Cortex of kidney (tissue), 1 donor: ENCODE data around the gene PSMC3.

Source experiments
- DNase-seq: peaks from one replicate; lab custom pipeline; 2025; lab: John Stamatoyannopoulos, UW

Gene PSMC3

DNA sequence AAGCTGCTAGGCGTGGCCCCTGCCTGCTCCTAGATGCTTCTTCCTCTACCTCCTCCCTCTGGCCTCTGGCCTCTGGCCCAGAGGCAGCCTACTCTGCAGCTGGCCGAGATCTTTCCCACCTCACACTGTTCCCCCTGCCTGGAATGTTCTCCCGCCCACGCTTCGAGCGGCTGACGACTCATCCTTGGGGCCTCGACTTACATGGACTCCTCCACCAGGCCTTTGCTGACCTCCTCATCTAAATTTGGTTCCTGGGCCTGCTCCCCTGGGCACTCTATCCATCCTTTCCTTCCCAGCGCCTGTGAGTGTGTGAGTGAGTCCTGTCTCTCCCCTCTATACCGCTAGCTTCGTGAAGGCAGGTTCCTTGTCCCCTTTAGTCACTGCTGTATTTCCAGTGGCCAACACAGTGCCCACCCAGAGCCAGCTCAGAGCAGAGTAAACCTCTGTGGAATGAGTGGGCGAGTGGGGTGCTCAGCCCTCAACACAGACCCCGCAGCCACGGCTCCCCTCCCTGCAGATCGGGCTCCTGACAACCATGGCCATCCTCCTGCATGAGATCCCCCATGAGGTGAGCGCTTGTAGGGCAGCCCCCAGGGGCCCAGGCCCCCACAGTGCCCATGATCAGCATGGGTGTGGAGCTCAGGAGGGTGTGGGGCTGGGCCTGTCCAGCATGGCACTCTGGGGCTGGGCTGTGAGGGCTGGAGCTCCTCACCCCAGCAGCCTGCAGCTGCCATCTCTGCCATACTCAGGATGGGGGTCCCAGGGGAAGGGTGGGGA, 12.1 kb downstream of the PSMC3 start:
- DNase-seq, result no peak

- no peak for DNase-seq
Measured at GRCh38 chr11:47413351-47413750, 12.9 kb downstream of the PSMC3 start.

DNA sequence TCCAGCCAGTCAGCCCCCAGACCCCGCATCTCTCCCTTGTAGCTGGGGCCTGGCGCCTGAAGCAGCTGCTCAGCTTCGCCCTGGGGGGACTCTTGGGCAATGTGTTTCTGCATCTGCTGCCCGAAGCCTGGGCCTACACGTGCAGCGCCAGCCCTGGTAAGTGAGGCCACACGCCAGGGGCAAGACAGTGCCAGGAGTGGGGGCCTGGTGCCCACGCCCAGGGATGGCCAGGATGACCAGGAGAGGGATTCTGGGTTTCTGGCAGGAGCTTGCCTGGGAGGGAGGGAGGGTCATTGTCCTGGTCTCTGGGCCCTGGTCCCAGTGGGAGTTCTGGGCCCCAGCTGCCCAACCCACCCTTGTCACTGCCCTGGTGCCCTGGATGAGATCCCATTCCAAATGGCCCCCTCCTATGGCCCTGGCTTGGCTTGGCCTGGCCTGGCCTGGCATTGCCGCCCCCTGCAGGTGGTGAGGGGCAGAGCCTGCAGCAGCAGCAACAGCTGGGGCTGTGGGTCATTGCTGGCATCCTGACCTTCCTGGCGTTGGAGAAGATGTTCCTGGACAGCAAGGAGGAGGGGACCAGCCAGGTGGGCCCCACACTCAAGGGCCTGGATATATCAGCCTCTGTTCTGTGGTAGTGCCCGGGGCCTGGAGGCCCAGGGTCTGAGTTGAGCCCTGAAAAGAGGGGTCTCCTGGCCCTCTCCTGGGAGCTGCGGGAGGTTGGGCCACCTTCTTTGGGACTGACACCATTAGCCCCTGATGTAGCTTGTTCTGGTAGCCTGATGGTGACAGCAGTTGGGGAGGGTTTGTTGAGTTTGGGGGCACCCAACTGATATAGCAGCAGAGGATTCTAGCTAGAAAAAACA, 14.1 kb downstream of the PSMC3 start:
- DNase-seq, result no peak

GRCh38 chr11:47410370-47411264, 15.6 kb downstream of the PSMC3 start:
- no peak for DNase-seq

DNA sequence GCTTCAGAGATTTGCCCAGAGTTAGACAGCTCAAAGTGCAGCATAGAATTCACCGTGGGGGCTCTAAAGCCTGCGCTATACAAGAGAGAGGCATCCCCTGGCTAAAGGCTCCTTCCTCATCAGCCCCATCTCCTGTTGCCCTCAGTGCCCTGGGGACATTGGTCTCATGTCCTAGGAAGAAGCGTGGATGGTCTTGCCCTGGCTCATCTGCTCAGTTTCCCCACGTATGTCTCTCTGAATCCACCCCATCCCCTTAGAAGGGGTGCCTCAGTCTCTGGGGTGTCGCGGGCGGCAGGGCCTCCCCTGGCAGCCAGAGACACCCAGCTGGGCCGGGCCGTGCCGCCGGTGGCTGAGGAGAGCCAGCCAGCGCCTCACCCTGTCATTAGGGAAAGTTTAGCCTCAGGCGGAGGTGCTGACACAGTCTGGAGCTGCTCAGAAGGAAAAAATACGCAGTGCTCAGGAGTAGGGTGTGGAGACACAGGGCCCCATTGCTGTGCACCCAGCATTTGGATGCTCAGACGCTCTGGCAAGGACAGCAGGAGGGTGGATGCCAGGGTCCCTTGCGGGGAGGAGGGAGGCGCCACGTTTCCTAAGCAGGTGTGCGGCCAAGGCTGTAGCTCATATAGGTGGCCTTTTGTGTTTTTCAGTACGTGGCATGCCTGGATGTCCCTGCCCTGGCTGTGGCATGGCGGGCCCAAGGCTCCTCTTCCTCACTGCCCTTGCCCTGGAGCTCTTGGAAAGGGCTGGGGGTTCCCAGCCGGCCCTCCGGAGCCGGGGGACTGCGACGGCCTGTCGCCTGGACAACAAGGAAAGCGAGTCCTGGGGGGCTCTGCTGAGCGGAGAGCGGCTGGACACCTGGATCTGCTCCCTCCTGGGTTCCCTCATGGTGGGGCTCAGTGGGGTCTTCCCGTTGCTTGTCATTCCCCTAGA, 16.5 kb downstream of the PSMC3 start:
- no peak for DNase-seq

- DNase-seq, result no peak
Measured at GRCh38 chr11:47408598-47409439, 17.4 kb downstream of the PSMC3 start.

DNA sequence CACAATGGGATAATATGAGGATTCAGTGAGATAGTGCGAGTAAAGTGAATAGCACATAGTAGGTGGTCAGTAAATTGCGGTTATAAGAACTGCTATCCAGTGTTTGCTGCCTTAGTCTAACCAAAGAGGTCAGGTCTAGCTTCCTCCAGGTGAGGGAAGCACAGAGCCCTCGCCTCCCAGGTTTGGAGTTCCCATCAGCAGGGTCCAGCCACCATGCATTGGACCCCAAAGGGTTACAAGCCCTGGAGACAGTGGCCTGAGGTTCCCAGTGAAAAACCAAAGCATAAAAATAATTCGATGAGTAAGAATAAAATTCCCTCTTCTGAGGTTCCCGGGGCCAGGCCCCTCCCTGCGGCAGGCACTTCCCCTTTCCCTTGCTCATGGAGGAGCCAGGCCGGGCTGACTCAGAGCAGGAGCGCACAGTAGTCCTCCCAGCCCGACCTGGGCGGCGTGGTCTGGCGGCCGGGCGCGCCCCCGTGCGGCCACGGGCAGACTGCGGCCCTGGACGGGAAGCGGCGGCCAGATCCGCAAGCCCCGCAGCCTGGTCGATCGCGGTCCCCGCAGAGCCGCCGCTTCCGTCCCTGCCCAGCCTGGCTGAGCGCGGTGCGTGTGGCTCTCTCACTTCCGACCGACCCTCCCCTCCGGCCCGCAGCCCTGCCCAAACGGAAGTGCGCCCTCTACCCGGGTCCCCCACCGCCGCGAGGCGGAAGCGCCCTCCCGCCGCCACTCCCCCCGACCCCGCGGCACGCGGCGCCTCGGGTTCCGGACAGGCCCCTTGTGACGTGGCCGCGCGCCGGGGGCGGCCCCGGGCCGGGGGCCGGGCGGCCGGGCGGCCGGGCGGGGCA, 18.3 kb downstream of the PSMC3 start, which contains the start of gene SLC39A13:
Gene SLC39A13, plus strand, starts transcription at position 845 of the 845 bp plus-strand sequence. CDS start 1,505 bp downstream, outside the sequence.
- peak; percentile 84 for DNase-seq

DNA sequence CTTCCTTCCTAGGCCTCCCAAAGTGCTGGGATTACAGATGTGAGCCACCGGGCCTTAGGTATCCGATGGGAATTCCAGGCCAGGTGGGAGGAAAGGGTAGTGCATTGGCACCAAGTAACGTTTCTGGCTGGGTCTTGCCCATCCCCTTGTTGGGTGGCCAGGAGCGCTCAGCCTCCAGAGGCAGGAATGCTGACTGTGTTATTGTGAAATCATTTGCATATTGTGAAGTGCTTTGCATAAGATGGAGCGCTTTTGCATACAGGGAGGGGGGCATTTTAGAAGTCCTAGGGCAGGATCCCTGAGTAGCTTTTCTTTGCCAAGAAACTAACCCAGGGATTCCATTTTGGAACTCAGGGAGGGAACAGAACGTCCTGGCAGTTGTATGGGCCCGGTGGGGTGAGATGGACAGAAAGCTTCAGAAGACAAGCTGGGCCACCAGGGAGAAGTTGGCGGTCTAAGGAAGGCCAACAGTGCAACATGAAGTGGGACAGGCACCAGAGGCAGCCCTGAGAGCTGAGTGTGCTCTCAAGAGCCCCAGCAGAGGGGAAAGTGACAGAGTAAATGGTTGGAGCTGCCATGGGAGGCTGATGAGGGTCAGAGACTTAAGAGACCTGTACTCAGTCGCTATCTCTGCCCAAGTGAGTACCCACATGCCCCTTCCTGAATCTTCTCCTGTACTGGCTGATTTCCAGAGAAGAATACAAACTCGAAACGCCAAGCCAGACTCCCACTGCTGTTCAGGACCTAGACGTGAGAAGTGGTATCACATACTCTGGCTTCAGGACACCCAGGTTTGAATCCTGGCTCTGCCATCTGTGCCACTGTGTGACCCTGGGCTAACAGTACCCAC, 19.1 kb downstream of the PSMC3 start:
- no peak for DNase-seq

- no peak for DNase-seq
Measured at GRCh38 chr11:47403571-47403970, 22.7 kb downstream of the PSMC3 start.

DNA sequence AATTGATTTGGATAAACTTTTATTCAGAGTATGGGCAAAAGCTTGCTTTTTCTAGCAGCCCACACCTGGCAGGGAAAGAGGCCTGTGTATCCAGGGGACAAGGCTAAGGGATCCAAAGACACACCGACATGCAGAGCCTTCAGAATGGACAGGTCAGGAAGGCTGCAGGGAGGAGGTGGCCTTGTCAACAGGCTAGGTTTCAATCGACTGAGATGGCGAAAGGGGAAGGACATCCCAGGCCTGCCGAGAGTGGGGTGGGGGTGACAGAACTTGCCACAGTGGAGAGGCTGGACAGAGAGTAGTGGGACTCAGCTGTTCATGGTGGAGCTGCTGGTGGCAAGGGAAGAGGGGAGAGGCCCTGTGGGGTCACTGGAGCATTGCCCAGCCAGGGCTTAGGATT, 23.1 kb downstream of the PSMC3 start:
- DNase-seq, result no peak

GRCh38 chr11:47400768-47401279, 25.4 kb downstream of the PSMC3 start:
- DNase-seq, result no peak

DNA sequence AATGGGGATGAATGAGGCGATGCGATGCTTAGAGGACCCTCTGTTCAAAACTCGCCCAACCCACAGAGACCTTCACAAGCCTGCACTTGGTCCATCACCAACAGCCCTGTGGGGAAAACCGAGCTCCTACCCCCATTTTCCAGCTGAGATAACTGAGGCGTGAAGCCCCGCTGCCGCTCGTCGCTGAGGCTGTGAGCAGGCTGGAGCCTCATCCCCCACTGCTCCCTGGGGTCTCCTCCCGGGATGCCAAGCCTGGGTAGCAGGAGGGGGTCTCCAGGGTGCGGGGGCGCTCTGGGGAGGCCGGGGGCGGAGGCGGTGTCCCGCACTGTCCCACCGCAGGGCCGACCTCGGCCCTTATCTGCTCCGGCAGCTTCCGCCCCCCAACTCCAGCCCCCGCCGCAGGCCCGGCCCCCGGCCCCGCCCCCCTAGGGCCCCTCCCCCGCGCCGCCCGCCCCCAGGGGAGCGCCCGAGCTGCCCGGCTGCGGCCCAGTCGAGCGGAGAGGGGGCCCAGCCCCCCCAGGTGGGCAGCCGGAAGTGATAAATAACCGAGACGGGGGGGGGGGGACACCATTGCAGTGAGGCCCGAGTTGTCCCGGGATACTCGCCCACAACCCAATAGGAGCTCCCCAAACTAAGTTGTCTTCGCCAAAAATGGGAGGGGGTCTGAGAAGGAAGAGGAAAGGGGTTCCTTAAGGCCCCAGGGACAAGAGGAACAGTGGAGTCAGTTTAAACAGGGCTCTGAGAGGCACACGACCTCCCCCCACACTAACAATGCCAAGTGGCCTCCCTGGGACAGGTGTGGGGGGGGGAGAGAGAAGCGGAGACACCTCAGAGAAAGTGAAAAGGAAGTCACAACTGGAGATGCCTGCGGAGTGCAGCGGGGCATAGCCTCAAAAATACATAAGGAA, 26.1 kb downstream of the PSMC3 start:
- no peak for DNase-seq

DNA sequence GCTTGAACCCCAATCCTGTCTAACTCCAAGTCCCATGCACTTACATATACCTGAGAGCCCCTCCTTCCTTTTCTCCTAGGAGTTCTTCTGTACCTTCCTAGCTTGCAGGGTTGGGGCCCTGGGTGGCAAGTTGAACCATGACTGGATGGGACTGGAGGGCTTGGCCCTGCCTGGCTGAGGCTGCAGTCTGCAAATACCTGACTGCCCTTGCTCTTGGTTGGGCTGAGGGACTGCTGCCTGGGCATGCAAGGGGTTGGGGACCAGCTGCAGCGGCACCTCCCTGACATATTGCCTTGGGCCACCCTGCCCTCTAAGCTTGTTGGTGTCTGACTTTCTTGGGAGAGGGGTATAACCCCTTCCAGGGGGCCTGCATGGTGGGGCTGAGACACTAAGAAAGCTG, 27.7 kb downstream of the PSMC3 start:
- DNase-seq, result no peak

GRCh38 chr11:47398011-47398410, 28.2 kb downstream of the PSMC3 start:
- no peak for DNase-seq

DNA sequence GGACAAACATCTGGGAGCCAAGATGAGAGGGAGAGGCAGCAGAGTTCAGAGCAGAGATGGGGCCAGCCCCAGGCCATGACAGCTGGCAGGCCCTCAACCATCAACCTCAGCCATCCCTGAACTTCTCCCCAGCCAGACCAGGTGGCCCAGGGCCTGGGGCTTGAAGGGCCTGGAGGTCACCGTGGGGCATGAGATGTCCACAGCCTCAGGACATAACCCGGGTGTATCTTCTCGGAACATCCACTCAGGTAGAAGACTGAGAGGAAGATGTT, 30.3 kb downstream of the PSMC3 start:
- DNase-seq, result no peak

- DNase-seq, result no peak
Measured at GRCh38 chr11:47395223-47396048, 30.8 kb downstream of the PSMC3 start.
